ENCODE results near the gene DLAT.
"Not testable (repeated sequence)": the region's sequence is repeated elsewhere in the genome, so short reads cannot be mapped to it uniquely, and the experiment has no call there.

The DLAT gene

GRCh38 chr11:112049777-112050176, 24.6 kb downstream of the DLAT start:
- no peak for DNase-seq (ENCODE audit: low read depth in 2 of 2)

GRCh38 chr11:112050721-112051120, 25.5 kb downstream of the DLAT start:
- no peak for DNase-seq (ENCODE audit: low read depth in 2 of 2)

- no peak for DNase-seq (ENCODE audit: low read depth in 2 of 2)
These were observed 26.6 kb downstream of the DLAT start for GRCh38 chr11:112051768-112052167.

- no peak for DNase-seq (ENCODE audit: low read depth in 2 of 2)
These were observed 32.0 kb downstream of the DLAT start for GRCh38 chr11:112057170-112057569.

- no peak for DNase-seq (ENCODE audit: low read depth in 2 of 2)
These were observed 32.9 kb downstream of the DLAT start for GRCh38 chr11:112058103-112058502.

GRCh38 chr11:112062923-112063322, 37.7 kb downstream of the DLAT start:
- no peak for DNase-seq (ENCODE audit: low read depth in 2 of 2)

- peak; percentile 61 to 63 for DNase-seq (ENCODE audit: low read depth in 2 of 2)
These were observed 49.0 kb downstream of the DLAT start, which contains the start of the genes NKAPD1 and PIH1D2 for GRCh38 chr11:112073941-112074811. TSS of gene NKAPD1 (plus strand) at chr11:112074299. CDS start at chr11:112075575, 1,276 bp downstream. TSS of gene PIH1D2 (minus strand) at chr11:112074017. CDS start at chr11:112073174, 843 bp downstream.

GRCh38 chr11:112082729-112083128, 57.5 kb downstream of the DLAT start:
- DNase-seq (ENCODE audit: low read depth in 2 of 2) = no peak

- peak in 1 of 2 donors; percentile 7 for DNase-seq (ENCODE audit: low read depth in 2 of 2)
These were observed 60.7 kb downstream of the DLAT start for GRCh38 chr11:112085822-112086421.

- peak; percentile 90 to 91 for DNase-seq (ENCODE audit: low read depth in 2 of 2)
These were observed 61.4 kb downstream of the DLAT start, which contains the start of the genes SDHD and TIMM8B for GRCh38 chr11:112086422-112087191. TSS of gene SDHD (plus strand) at chr11:112086873. CDS start at chr11:112086908, 35 bp downstream. TSS of gene TIMM8B (minus strand) at chr11:112086756. CDS start at chr11:112086723, 33 bp downstream.

- DNase-seq (ENCODE audit: low read depth in 2 of 2) = no peak
These were observed 62.0 kb downstream of the DLAT start for GRCh38 chr11:112087212-112087611.

GRCh38 chr11:112095302-112095701, 70.1 kb downstream of the DLAT start:
- not testable (repeated sequence) for DNase-seq (ENCODE audit: low read depth in 2 of 2)

GRCh38 chr11:112096194-112096593, 71.0 kb downstream of the DLAT start:
- DNase-seq (ENCODE audit: low read depth in 2 of 2) = no peak

GRCh38 chr11:112097734-112098528, 72.7 kb downstream of the DLAT start:
- DNase-seq (ENCODE audit: low read depth in 2 of 2) = no peak

GRCh38 chr11:112100462-112100861, 75.3 kb downstream of the DLAT start:
- DNase-seq (ENCODE audit: low read depth in 2 of 2) = no peak

- no peak for DNase-seq (ENCODE audit: low read depth in 2 of 2)
These were observed 78.2 kb downstream of the DLAT start for GRCh38 chr11:112103446-112103845.

- DNase-seq (ENCODE audit: low read depth in 2 of 2) = no peak
These were observed 80.9 kb downstream of the DLAT start for GRCh38 chr11:112106070-112106469.

All from activated CD8-positive, alpha-beta memory T cell treated with anti-CD3 and anti-CD28 coated beads for 4 hours (primary cell).